ENCODE results near the gene GBP1.
A peak's percentile ranks its signal among the peaks of the same experiment; 100 is the strongest.
"Not testable (repeated sequence)": the region's sequence is repeated elsewhere in the genome, so short reads cannot be mapped to it uniquely, and the experiment has no call there.

Gene GBP1

GRCh38 chr1:89060091-89060490 lies 4.9 kb downstream of the GBP1 start:
- no peak for DNase-seq (ENCODE audit: low read depth)
- TF ChIP-seq, protein P1, sequence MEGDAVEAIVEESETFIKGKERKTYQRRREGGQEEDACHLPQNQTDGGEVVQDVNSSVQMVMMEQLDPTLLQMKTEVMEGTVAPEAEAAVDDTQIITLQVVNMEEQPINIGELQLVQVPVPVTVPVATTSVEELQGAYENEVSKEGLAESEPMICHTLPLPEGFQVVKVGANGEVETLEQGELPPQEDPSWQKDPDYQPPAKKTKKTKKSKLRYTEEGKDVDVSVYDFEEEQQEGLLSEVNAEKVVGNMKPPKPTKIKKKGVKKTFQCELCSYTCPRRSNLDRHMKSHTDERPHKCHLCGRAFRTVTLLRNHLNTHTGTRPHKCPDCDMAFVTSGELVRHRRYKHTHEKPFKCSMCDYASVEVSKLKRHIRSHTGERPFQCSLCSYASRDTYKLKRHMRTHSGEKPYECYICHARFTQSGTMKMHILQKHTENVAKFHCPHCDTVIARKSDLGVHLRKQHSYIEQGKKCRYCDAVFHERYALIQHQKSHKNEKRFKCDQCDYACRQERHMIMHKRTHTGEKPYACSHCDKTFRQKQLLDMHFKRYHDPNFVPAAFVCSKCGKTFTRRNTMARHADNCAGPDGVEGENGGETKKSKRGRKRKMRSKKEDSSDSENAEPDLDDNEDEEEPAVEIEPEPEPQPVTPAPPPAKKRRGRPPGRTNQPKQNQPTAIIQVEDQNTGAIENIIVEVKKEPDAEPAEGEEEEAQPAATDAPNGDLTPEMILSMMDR (IDR thresholded peaks at IDR 0.05; ENCODE audit: insufficient read depth, low read depth, low read length, missing control alignments) = no peak
- no peak overlapping the region for H3K4me3 ChIP-seq (ENCODE audit: low read depth, low read length)

GRCh38 chr1:89051955-89052312 lies 13.1 kb downstream of the GBP1 start:
- no peak overlapping the region for H3K4me3 ChIP-seq (ENCODE audit: low read depth, low read length)
- no peak for DNase-seq (ENCODE audit: low read depth)
- TF ChIP-seq, protein P1 (IDR thresholded peaks at IDR 0.05; ENCODE audit: insufficient read depth, low read depth, low read length, missing control alignments) = no peak

- DNase-seq (ENCODE audit: low read depth) = no peak
- no peak overlapping the region for H3K4me3 ChIP-seq (ENCODE audit: low read depth, low read length)
- TF ChIP-seq, protein P1 (IDR thresholded peaks at IDR 0.05; ENCODE audit: insufficient read depth, low read depth, low read length, missing control alignments) = no peak
Measured at GRCh38 chr1:89051300-89051954, 13.6 kb downstream of the GBP1 start.

DNA sequence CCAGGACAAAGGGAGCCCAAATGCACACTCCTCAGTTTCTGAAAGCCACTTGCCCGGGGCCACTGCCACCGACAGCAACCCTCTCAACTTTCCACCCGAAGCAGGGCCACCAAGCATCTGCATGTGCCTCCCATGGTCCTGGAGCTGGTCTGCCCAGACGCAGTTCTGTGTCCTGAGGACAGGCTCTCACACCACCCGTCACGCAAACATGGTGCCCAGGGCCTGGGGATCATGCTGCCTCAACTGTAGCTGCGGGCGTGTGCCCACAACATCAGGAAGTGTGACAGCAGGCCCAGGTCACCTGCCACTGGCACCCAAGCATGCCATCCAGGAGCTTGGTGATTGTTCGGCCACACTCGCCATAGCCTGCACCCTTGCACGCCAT lies 14.4 kb downstream of the GBP1 start:
- H3K4me3 ChIP-seq (ENCODE audit: low read depth, low read length) = no peak overlapping the region
- no peak for DNase-seq (ENCODE audit: low read depth)
- TF ChIP-seq, protein P1 (IDR thresholded peaks at IDR 0.05; ENCODE audit: insufficient read depth, low read depth, low read length, missing control alignments) = no peak

DNA sequence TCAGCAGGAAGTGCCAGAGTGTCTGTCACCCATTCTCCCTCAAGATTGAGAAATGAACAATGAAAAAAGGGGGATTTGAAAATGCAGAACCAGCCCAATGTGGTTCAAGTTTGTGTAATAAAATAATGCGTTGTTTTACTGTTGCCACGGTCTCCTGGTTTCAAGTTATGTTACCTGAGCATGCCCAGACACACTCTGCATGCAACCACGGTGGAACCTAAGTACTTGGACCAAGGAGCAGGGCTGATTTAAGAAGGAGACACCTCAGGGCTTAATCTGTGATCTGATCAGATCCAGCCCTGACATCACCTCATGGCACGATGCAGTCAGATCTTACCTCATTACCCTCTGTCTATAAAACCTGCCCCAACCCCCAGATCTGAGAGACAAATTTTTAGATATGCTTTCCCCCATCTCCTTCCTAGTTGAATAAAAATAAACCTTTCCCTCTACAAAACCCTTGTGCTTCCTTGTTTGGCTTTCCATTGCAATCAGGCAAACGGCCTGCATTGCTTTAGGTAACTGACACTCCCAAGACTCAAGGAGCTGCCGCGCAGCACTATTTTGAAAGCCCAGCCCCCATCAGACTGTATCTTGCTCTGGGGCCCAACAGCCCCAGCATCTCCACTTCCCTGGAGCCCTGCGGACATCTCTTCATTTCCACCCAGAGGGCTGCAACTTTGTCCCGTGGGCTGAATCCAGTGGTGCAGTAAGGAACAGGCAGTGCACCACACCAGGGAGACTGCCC lies 14.9 kb downstream of the GBP1 start:
- H3K4me3 ChIP-seq (ENCODE audit: low read depth, low read length); DNase-seq (ENCODE audit: low read depth): not testable (repeated sequence)

GRCh38 chr1:89049187-89049586 lies 15.8 kb downstream of the GBP1 start:
- DNase-seq (ENCODE audit: low read depth); H3K4me3 ChIP-seq (ENCODE audit: low read depth, low read length): not testable (repeated sequence)

DNA sequence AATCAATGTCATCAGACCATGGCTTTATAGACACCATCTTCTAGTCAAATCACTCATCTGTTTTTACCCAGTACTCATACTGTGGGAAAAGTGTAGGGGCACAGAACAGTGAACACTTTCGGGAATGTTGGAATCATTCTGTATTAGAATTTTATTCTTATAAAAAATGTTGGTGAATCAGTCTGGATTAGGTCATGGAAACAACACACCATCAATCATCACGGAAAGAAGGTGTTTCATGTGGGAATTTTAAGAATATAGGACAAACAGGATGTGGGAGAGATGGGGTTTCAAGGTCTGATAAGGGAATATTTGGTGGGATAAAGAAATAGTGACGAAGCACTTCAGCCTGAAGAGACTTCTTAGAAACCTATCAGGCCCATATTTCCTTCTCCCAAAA lies 17.3 kb downstream of the GBP1 start:
- TF ChIP-seq, protein P1 (IDR thresholded peaks at IDR 0.05; ENCODE audit: insufficient read depth, low read depth, low read length, missing control alignments) = no peak
- no peak overlapping the region for H3K4me3 ChIP-seq (ENCODE audit: low read depth, low read length)
- no peak for DNase-seq (ENCODE audit: low read depth)

GRCh38 chr1:89046318-89047183 lies 18.5 kb downstream of the GBP1 start:
- DNase-seq (ENCODE audit: low read depth) = peak; percentile 27
- H3K4me3 ChIP-seq (ENCODE audit: low read depth, low read length) = not testable (repeated sequence)
